Activated naive CD8-positive, alpha-beta T cell (primary cell): Measurements from ENCODE around the gene ANKRD18B.
"Not testable (repeated sequence)": the region's sequence is repeated elsewhere in the genome, so short reads cannot be mapped to it uniquely, and the experiment has no call there.

ENCODE experiments used
- H3K27ac Mint-ChIP-seq: one replicate; pipeline ENCODE4 v1.8.0; 2021; ENCODE audit warnings: mixed read lengths
- H3K27me3 Mint-ChIP-seq: one replicate; pipeline ENCODE4 v1.8.0; 2021; ENCODE audit warnings: mixed read lengths
- H3K36me3 Mint-ChIP-seq: one replicate; pipeline ENCODE4 v1.8.0; 2021; ENCODE audit warnings: mixed read lengths
- H3K4me1 Mint-ChIP-seq: one replicate; pipeline ENCODE4 v1.8.0; 2021; ENCODE audit warnings: low read depth, mixed read lengths
- H3K4me3 Mint-ChIP-seq: one replicate; pipeline ENCODE4 v1.8.0; 2021; ENCODE audit warnings: mild to moderate bottlenecking, mixed read lengths
- H3K9me3 Mint-ChIP-seq: one replicate; pipeline ENCODE4 v1.8.0; 2021; ENCODE audit warnings: low read depth, mixed read lengths

Gene ANKRD18B

DNA sequence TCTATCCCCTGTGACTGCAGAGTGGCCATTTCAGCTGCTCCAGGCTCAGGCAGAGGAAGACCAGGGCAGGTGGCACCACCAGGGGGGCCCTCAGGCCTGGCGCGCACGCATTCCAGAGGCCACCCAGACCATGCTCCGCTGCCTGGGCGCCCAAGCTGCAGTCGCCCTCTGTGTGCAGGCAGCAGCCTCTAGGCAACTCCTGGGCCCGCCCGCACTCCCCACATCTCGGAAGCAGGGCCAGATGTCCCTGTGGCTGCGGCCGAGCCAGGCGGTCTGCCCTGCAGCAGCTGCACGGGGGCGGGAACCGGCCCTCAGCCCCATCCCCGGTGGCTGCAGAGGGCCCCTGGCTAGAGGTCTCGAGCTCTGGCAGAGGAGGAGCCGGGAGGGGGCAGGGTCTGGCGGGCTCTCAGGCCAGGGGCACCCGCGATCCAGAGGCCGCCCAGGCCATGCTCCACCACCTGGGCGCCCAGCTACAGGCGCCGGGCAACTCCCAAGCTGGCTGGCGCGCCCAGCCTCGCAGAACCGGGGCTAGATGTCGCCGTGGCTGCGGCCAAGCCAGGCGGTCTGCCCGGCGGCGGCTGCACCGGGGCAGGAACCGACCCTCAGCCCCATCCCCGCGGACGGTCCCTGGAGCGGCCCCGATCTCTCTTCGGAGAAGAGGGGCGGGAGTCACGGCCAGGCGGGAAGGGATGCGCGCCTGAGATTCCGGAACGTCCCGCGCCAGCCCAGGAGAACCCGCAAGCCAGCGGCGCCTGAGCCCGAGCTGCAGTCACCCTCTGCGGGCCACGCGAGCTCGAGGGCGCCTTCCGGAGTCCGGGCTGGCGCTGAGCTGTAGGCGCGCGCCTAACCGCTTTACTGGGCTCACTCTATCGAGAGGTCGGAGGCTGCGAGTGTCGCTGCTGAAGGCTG, at the start of gene ANKRD18B:
Gene ANKRD18B, plus strand, starts transcription at position 855 of the 909 bp plus-strand sequence. CDS start 239 bp downstream, outside the sequence.
- not testable (repeated sequence) for H3K27ac Mint-ChIP-seq, H3K36me3 Mint-ChIP-seq, H3K9me3 Mint-ChIP-seq
- Mint-ChIP-seq H3K4me3 (peak within 1 kb of the TSS; percentile 82), H3K27me3 (peaks cover 28% of the 10 kb centered on the region), H3K4me1 (peaks cover 11% of the 10 kb centered on the region)

DNA sequence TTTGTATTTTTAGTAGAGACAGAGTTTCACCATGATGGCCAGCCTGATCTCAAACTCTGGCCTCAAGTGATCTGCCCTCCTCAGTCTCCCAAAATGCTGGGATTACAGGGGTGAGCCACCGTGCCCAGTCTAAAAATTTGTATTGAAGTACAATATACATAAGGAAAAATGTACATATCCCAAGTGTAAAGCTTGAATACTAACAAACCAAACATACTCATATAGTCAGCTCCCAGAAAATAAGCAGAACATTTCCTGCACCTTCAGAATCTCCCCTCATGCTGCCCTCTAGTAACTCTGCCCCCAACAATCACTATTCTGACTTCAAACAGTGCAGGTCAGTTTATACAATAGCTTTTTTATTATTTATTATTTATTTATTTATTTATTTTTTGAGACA, 48.7 kb upstream of the ANKRD18B start:
- H3K4me3 Mint-ChIP-seq: peak overlapping the region; percentile 20
- H3K27me3 Mint-ChIP-seq: no peaks in the 10 kb centered on the region
- peaks cover 23% of the 10 kb centered on the region for H3K4me1 Mint-ChIP-seq
- H3K27ac Mint-ChIP-seq: no peak overlapping the region
- no peaks in the 10 kb centered on the region for H3K9me3 Mint-ChIP-seq
- peaks cover 4% of the 10 kb centered on the region for H3K36me3 Mint-ChIP-seq

DNA sequence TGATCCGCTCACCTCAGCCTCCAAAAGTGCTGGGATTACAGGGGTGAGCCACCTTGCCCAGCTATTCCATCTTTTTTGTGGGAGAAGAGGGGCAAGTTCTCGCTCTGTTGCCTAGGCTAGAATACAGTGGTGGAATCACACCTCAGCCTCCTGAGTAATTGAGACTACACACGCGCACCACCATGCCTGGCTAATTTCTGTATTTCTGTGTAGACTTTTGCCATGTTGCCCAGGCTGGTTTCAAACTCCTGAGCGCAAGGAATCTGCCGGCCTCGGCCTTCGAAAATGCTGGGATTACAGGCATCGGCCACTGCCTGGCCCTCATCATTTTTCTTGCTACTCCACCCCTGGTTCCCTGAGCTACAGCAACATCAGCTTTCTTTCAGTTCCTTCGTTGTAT, 47.5 kb upstream of the ANKRD18B start:
- Mint-ChIP-seq H3K27me3 (no peaks in the 10 kb centered on the region), H3K9me3 (no peaks in the 10 kb centered on the region), H3K27ac (no peak overlapping the region), H3K4me3 (no peak overlapping the region), H3K36me3 (peaks cover 2% of the 10 kb centered on the region), H3K4me1 (peaks cover 15% of the 10 kb centered on the region)

DNA sequence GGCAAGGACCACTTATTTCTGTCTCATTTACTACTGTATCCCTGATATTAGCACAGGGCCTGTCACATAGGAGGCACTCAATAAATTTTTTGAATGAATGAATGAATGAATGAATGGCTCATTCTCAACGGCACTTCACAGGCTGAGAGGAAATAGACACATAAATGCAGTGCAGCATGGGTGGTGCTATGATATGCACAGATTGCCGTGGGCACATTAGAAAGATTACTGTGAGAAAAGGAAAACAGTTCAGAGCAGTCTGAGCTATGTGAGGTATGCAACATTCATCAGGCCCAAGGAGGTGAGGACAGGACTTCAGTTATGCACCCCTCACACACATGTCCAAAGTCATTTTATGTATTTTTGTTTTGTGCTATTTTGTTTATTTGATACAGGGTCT, 43.9 kb upstream of the ANKRD18B start:
- no peak overlapping the region for H3K4me3 Mint-ChIP-seq
- H3K27ac Mint-ChIP-seq: no peak overlapping the region
- H3K4me1 Mint-ChIP-seq: no peaks in the 10 kb centered on the region
- H3K27me3 Mint-ChIP-seq: no peaks in the 10 kb centered on the region
- no peaks in the 10 kb centered on the region for H3K9me3 Mint-ChIP-seq
- H3K36me3 Mint-ChIP-seq: no peaks in the 10 kb centered on the region

DNA sequence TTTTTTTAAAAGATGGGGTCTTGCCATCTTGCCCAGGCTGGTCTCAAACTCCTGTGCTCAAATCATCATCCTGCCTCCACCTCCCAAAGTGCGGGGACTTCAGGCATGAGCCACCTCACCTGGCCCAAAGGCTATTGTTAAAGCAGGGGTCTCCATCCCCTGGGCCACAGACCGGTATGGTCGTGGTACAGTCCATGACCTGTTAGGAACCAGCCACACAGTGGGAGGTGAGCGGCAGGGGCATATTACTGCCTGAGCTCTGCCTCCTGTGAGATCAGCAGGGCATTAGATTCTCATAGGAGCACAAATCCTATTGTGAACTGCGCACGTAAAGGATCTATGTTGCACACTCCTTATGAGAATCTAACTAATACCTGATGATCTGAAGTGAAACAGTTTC, 43.1 kb upstream of the ANKRD18B start:
- no peaks in the 10 kb centered on the region for H3K27me3 Mint-ChIP-seq
- H3K36me3 Mint-ChIP-seq: no peaks in the 10 kb centered on the region
- H3K4me3 Mint-ChIP-seq: no peak overlapping the region
- no peaks in the 10 kb centered on the region for H3K9me3 Mint-ChIP-seq
- H3K4me1 Mint-ChIP-seq: no peaks in the 10 kb centered on the region
- H3K27ac Mint-ChIP-seq: no peak overlapping the region

DNA sequence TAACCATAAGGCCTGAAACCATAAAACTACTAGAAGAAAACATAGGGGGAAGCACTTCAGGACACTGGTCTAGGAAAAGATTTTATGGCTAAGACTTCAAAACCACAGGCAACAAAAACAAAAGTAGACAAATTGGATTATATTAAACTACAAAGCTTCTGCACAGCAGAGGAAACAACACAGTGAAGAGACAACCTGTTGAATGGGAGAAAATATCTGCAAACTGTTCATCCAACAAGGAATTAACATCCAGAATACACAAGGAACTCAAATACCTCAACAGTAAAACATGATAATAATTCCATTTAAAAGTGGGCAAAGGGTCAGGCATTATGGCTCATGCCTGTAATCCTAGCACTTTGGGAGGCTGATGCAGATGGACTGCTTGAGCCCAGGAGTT, 38.7 kb upstream of the ANKRD18B start:
- not testable (repeated sequence) for H3K4me3 Mint-ChIP-seq, H3K27ac Mint-ChIP-seq, H3K36me3 Mint-ChIP-seq, H3K27me3 Mint-ChIP-seq, H3K4me1 Mint-ChIP-seq, H3K9me3 Mint-ChIP-seq

DNA sequence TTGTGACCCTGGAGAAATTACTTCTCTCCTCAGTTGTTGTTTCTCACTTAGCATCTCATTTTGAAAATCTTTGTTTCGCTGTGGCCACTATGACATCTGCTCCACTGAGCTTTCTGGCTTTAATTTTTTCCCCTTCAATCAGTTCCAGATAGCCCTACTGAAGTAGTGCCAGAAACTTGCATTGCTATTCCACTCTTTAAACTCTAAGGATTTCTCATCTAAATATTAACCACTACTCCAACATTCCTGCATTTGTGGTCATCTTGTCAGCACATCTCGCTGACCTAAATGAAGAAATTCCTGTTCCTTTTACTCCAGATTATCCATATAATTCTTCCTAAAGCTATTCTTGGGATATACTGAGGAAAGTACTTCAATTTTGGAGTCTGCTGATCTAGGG, 35.0 kb upstream of the ANKRD18B start:
- Mint-ChIP-seq H3K9me3 (no peaks in the 10 kb centered on the region), H3K4me1 (no peaks in the 10 kb centered on the region), H3K4me3 (no peak overlapping the region), H3K27ac (no peak overlapping the region), H3K27me3 (peaks cover 4% of the 10 kb centered on the region), H3K36me3 (no peaks in the 10 kb centered on the region)

DNA sequence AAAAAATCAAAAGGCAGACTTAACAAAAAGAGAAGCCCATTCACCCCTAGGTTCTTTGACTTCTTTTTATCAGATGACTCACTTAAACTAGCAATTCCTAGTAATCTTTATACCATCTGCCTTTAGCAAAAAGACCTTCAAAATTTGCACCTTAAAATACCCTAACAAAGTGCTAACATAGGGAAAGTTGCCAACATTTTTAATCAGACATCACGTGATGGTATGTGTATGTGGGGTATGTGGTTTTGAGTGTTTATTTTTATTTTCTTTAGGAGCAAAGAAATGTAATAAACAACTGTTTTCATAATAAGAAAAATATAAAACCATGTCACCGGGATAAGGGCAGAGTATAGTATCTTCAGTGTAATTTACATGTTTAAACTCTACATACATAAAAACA, 30.2 kb upstream of the ANKRD18B start:
- not testable (repeated sequence) for H3K4me1 Mint-ChIP-seq, H3K27me3 Mint-ChIP-seq, H3K27ac Mint-ChIP-seq, H3K4me3 Mint-ChIP-seq, H3K9me3 Mint-ChIP-seq, H3K36me3 Mint-ChIP-seq

DNA sequence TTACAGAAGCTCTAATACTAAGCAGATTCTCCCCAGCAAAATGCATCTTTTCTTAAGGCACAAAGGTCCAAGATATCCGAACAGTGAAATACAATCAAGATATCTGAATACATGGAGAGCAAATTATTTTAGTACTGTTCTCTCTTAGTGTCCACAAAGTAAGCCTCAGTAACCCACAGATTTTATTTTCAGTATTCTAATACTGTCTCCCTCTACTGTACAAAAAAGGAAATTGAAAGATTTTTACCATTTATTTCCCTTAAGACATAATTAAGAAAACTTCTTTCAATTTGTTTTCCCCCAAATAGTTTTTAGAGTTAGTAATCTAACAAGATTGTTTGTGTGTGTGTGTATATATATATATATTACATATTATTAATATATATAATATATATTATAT, 25.7 kb upstream of the ANKRD18B start:
- no peaks in the 10 kb centered on the region for H3K4me1 Mint-ChIP-seq
- H3K27ac Mint-ChIP-seq: no peak overlapping the region
- H3K4me3 Mint-ChIP-seq: no peak overlapping the region
- H3K9me3 Mint-ChIP-seq: no peaks in the 10 kb centered on the region
- H3K27me3 Mint-ChIP-seq: no peaks in the 10 kb centered on the region
- H3K36me3 Mint-ChIP-seq: no peaks in the 10 kb centered on the region

DNA sequence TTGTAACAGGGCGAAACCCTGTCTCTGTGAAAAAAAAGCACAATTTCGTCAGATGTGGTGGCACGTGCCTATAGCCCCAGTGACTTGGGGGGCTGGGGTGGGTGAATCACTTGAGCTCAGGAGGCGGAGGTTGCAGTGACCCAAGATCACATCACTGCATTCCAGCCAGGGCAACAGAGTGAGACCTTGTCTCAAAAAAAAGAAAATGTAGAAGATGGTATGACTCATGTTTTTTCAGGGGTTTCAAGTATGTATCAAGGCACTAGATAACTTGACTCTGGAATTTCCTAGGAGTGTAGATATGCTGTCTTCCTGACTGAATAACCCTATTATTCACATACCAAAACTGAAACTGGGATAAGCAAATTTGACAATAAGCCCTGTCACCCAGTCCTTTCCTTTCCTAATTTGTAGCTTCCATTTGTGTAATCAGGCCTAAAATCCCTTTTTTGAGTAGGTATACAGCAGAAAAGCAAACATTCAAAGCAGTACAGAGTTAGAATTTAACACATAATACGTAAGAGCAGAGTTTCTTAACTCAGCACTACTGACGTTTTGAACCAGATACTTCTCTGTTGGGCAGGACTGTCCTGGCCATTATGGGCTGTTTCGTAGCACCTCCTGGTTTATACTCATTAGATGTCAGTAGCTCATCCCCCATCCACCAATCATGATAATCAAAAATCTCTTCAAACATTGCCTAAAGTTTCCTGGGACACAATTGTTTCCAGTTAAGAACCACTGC, 17.3 kb upstream of the ANKRD18B start:
- Mint-ChIP-seq H3K9me3 (no peaks in the 10 kb centered on the region), H3K27me3 (no peaks in the 10 kb centered on the region), H3K36me3 (no peaks in the 10 kb centered on the region), H3K4me1 (peaks cover 12% of the 10 kb centered on the region), H3K4me3 (no peak overlapping the region), H3K27ac (no peak overlapping the region)

DNA sequence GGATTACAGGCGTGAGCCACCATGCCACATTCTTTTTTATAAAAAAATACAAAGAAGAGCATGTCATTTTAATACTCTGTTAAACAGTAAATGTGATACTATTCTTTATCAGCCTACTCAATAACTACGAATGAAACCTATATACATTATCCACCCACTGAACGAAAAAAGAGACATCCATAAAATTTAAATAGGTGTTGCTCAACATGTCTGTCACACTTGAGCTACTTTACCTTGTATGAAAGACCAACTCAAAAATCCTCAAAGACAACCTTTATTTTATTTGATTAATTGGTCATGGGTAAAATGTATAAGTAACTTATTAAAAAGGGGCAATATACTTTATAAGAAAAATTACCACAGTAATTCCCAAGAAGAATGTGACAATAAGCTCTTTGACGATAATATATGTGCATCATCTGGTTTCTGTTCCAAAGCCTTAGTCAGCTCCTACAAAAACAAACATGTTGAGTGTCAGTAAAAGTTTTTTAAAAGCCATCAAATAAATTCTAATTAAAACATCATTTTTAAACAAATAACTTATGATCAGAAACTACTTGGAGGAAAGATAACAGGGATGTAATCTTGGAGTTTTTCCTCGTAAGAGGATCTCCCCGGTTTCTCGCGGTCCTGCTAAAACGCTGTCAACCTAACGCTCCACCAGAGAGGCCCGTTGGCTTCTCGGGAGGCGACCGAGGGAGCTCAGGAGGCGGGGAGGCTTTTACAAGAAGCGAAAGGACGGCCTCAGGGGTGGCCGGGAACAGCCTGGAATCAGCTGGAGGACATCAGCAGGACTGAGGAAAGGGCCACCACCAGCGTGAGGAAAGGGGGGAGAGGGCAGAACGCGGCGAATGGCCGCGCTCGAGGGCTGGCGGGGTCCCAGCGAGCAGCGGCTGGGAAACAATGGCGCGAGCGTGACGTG, 13.5 kb upstream of the ANKRD18B start:
- no peaks in the 10 kb centered on the region for H3K9me3 Mint-ChIP-seq
- peak overlapping the region; percentile 82 for H3K27ac Mint-ChIP-seq
- peaks cover 12% of the 10 kb centered on the region for H3K4me1 Mint-ChIP-seq
- no peaks in the 10 kb centered on the region for H3K27me3 Mint-ChIP-seq
- peak overlapping the region; percentile 90 for H3K4me3 Mint-ChIP-seq
- no peaks in the 10 kb centered on the region for H3K36me3 Mint-ChIP-seq

DNA sequence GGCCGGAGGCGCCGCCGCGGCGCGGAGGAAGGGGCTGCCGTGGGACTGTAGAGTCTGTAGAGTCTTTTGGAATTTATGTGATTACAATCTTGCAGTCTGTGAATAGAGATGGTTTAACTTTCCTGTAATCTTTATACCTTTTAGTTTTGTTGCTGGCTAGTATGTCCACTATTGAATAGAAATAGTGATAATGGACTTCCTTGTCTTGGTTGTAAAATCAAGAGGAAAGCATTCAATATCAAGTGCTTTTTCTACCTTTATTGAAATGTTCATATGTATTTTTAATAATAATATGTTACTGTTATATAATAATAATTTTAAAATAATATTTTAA, 12.9 kb upstream of the ANKRD18B start:
- peaks cover 12% of the 10 kb centered on the region for H3K4me1 Mint-ChIP-seq
- not testable (repeated sequence) for H3K27me3 Mint-ChIP-seq, H3K36me3 Mint-ChIP-seq

DNA sequence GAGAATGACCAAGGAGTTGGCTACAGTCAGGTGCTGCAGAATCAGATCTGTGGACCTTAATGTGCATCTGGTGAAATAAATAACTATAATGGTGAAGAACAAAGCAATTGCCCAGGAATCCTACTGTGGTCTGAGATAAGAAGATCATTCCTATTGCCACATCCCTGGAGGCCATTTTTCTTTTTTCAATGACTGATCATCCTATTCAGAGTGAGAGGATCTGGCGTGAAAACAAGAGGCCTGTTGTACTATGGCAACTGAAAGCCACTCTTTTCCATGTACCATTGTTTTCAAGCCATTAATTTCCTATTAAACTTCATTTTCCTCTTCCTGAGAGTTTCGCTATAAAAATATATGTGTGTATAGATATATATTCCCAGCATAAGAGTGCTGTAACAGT, 11.5 kb upstream of the ANKRD18B start:
- not testable (repeated sequence) for H3K9me3 Mint-ChIP-seq, H3K4me1 Mint-ChIP-seq, H3K4me3 Mint-ChIP-seq, H3K36me3 Mint-ChIP-seq, H3K27me3 Mint-ChIP-seq, H3K27ac Mint-ChIP-seq

More for the DNA sequence above, 12.9 kb upstream of the ANKRD18B start:
- not testable (repeated sequence) for H3K9me3 Mint-ChIP-seq
- Mint-ChIP-seq H3K4me3 (peak overlapping the region; percentile 90), H3K27ac (peak overlapping the region; percentile 82)

DNA sequence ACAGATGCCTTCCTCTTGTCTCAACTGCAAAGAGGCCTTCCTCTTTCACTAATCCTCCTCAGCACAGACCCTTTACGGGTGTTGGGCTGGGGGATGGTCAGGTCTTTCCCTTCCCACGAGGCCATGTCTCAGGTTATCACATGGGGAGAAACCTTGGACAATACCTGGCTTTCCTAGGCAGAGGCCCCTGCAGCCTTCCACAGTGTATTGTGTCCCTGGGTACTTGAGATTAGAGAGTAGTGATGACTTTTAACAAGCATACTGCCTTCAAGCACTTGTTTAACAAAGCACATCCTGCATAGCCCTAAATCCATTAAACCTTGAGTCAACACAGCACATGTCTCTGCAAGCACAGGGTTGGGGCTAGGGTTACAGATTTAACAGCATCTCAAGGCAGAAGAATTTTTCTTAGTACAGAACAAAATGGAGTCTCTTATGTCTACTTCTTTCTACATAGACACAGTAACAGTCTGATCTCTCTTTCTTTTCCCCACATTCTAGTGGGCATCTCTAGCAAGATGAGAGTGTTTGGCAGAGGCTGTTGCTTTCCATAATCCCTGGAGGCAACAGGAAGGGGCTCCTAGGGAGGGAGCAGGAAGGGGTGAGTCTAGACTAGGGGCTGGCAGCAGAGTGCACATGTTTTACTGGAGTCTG, 8.6 kb upstream of the ANKRD18B start:
- H3K27me3 Mint-ChIP-seq, H3K4me3 Mint-ChIP-seq, H3K4me1 Mint-ChIP-seq, H3K9me3 Mint-ChIP-seq, H3K27ac Mint-ChIP-seq, H3K36me3 Mint-ChIP-seq: not testable (repeated sequence)
